Panc1 (cell line): Measurements from ENCODE around the gene FGF11. TPM values are rescaled to one million over a fixed set of nuclear protein-coding genes. Genes with fewer than 3 reads are reported as not detected.

Experiments
- ATAC-seq: fragments of 200-7000 bp; cut with Tn5 transposase; 2 replicates; pipeline ENCODE4 v1.9.1; 2020; ENCODE audit warnings: mild to moderate bottlenecking, moderate library complexity
- BruUV-seq: library from RNA; stranded (reverse); fragments of 400-500 nt; replicated peaks from 2 replicates; lab custom pipeline; 2021; lab: Mats Ljungman, UMichigan
- CTCF ChIA-PET: fragments of 300-600 bp; sonication (Branson Sonifier 250); formaldehyde crosslinking; loops from one replicate; lab custom pipeline; 2022; ENCODE audit warnings: antibody characterized with exemption; lab: Charles Lee
- POLR2A ChIA-PET: fragments of 300-600 bp; sonication (Branson Sonifier 250); formaldehyde crosslinking; loops from one replicate; lab custom pipeline; 2022; ENCODE audit warnings: antibody characterized with exemption; lab: Charles Lee
- DNase-seq: peaks from one replicate; pipeline ENCODE4 v3.0.0-alpha.2; 2010; ENCODE audit warnings: low read depth, low spot score
- H3K27ac ChIP-seq: 2 replicates; pipeline ENCODE4 v1.5.1; 2011; ENCODE audit warnings: mild to moderate bottlenecking, low read length, inconsistent platforms
- H3K27me3 ChIP-seq: fragments of 200-500 bp; sonication (Bioruptor generic); 2 replicates; pipeline ENCODE4 v1.6.0; 2014; ENCODE audit warnings: low read length, inconsistent platforms; ENCODE audit not compliant: control insufficient read depth, insufficient read depth
- H3K36me3 ChIP-seq: fragments of 200-500 bp; sonication (Bioruptor generic); 2 replicates; pipeline ENCODE4 v1.5.1; 2014; ENCODE audit warnings: inconsistent platforms, mild to moderate bottlenecking, low read length, moderate library complexity; ENCODE audit not compliant: control insufficient read depth, insufficient read depth
- H3K4me1 ChIP-seq: 2 replicates; pipeline ENCODE4 v1.5.1; 2011; ENCODE audit warnings: inconsistent platforms, mild to moderate bottlenecking, low read length, moderate library complexity; ENCODE audit not compliant: control insufficient read depth, insufficient read depth
- H3K4me3 ChIP-seq, 2 experiments: 2 replicates each; pipeline ENCODE4 v1.5.1; 2011 to 2012; ENCODE audit warnings: low read depth in 2 of 2, low read length in 2 of 2, mild to moderate bottlenecking in 2 of 2, inconsistent platforms in 1 of 2, moderate library complexity in 1 of 2
- H3K9me3 ChIP-seq: fragments of 200-500 bp; sonication (Bioruptor generic); 2 replicates; pipeline ENCODE4 v1.5.1; 2014; ENCODE audit warnings: low read depth, mild to moderate bottlenecking, inconsistent platforms, low read length, moderate library complexity; ENCODE audit not compliant: control insufficient read depth, insufficient read depth
- CTCF ChIP-seq: fragments of 450-650 bp; IDR thresholded peaks from 2 replicates; pipeline ENCODE4 v1.5.1; 2017; ENCODE audit warnings: mild to moderate bottlenecking
- POLR2AphosphoS5 ChIP-seq: IDR thresholded peaks from 2 replicates; pipeline ENCODE4 v1.6.1; 2012; ENCODE audit warnings: mild to moderate bottlenecking, low read depth, low read length, moderate library complexity
- REST ChIP-seq, 2 experiments: IDR thresholded peaks; 2 replicates each; pipeline ENCODE4 v1.6.1; 2011 to 2012; ENCODE audit warnings: low read depth in 2 of 2, control low read depth in 1 of 2, low read length in 1 of 2, mild to moderate bottlenecking in 1 of 2, moderate library complexity in 1 of 2; ENCODE audit not compliant: insufficient read depth in 1 of 2
- SIN3A ChIP-seq: IDR thresholded peaks from 2 replicates; pipeline ENCODE4 v1.6.1; 2012; ENCODE audit warnings: low read depth, mild to moderate bottlenecking, low read length, moderate library complexity, borderline replicate concordance; ENCODE audit not compliant: insufficient read depth
- TCF7L2 ChIP-seq: IDR thresholded peaks from 2 replicates; pipeline ENCODE4 v1.6.1; 2011; ENCODE audit warnings: mild to moderate bottlenecking, low read depth, low read length, inconsistent platforms
- in situ Hi-C: cut with HindIII; loops from 2 replicates; pipeline ENCODE4 v1.10.0; 2016; ENCODE audit warnings: low sequenced_read_pairs, low pct_unique_long_range_greater_than_20kb
- intact Hi-C: fragments of 100-400 bp; cut with micrococcal nuclease; formaldehyde crosslinking; loops from one replicate; pipeline ENCODE4 v1.10.0; 2022; ENCODE audit not compliant: unreplicated experiment
- total RNA-seq: library from RNA; stranded (reverse); gene quantifications from one replicate; pipeline ENCODE4 v1.2.1, GENCODE V29; 2021; ENCODE audit not compliant: unreplicated experiment

The FGF11 gene
- total RNA-seq, 1 experiment from 2014 or later, result 4.4 TPM

GRCh38 chr17:7391307-7391706, 48.0 kb upstream of the FGF11 start:
- Histone ChIP-seq H3K9me3 (no peaks in the 10 kb centered on the region), H3K27ac (no peak overlapping the region), H3K27me3 (no peaks in the 10 kb centered on the region), H3K4me1 (no peaks in the 10 kb centered on the region), H3K36me3 (no peaks in the 10 kb centered on the region), H3K4me3 (no peak overlapping the region)
- in situ Hi-C loops, result no loop called here
- no peak for TF ChIP-seq POLR2AphosphoS5
- TF ChIP-seq REST (IDR thresholded peaks at IDR 0.05; ENCODE audit: insufficient read depth in 1 of 2, low read depth in 2 of 2, low read length in 1 of 2), result no peak
- no peak for TF ChIP-seq TCF7L2
- TF ChIP-seq CTCF, result no peak
- no peak for TF ChIP-seq SIN3A
- intact Hi-C loops, result no loop called here
- no TSS peak for BruUV-seq
- no peak for ATAC-seq
- no peak for DNase-seq
- POLR2A ChIA-PET, result no interaction called here
- CTCF ChIA-PET, result no interaction called here

GRCh38 chr17:7392696-7393612, 46.4 kb upstream of the FGF11 start:
- Histone ChIP-seq H3K9me3 (no peaks in the 10 kb centered on the region), H3K4me1 (no peaks in the 10 kb centered on the region), H3K27ac (peak overlapping the region; percentile 73; the same call in 1 of the 2 replicates), H3K36me3 (no peaks in the 10 kb centered on the region), H3K4me3 (peak overlapping the region; percentile 71 to 82), H3K27me3 (no peaks in the 10 kb centered on the region)
- in situ Hi-C loops (no loop called here), intact Hi-C loops (no loop called here)
- ChIA-PET CTCF (no interaction called here), POLR2A (no interaction called here)
- DNase-seq (no peak), ATAC-seq (no peak)
- BruUV-seq, result no TSS peak
- TF ChIP-seq TCF7L2 (no peak), REST (IDR thresholded peaks at IDR 0.05; ENCODE audit: insufficient read depth in 1 of 2, low read depth in 2 of 2, low read length in 1 of 2) (no peak), POLR2AphosphoS5 (no peak), SIN3A (no peak), CTCF (no peak)
